Stimulated activated naive CD4-positive, alpha-beta T cell (primary cell): ENCODE data around the gene SLC2A5.

Experiments
- DNase-seq, 6 experiments: peaks; one replicate each; lab custom pipeline; 2025; lab: John Stamatoyannopoulos, UW

SLC2A5 gene

DNA sequence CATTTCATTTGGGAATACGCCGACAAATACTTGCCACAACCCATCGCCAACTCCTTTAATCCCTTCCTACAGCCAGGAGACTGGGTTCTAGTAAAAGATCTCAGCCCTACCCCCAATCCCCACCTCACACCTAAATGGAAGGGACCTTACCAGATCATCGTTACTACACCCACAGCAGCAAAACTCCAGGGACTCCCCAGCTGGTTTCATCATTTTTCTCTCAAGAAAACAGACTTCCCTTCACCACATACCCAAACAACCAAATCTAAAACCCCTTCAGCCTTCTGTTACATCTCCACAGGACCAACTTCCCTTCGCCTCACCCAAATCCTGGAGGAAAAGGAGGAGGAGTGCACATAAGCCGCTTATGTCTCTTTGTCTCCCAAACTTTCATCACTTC, 23.7 kb upstream of the SLC2A5 start:
- DNase-seq, result no peak

DNA sequence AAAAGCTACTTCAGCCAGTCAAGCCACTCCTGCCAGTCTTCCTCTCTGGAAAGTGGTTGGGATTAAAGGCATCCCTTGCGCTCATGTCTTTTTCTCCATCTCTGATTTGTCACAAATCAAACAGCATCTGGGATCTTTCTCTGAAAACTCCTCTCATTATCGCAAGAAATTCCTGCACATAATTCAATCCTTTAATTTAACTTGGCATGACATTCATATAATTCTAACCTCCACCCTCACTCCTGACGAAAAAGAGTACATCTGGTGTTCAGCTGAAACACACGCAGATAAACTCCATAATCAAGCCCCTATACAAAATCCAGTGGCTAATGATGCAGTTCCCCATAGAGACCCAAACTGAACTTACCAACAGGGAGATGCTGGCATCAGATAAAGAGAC, 19.4 kb upstream of the SLC2A5 start:
- no peak for DNase-seq

DNA sequence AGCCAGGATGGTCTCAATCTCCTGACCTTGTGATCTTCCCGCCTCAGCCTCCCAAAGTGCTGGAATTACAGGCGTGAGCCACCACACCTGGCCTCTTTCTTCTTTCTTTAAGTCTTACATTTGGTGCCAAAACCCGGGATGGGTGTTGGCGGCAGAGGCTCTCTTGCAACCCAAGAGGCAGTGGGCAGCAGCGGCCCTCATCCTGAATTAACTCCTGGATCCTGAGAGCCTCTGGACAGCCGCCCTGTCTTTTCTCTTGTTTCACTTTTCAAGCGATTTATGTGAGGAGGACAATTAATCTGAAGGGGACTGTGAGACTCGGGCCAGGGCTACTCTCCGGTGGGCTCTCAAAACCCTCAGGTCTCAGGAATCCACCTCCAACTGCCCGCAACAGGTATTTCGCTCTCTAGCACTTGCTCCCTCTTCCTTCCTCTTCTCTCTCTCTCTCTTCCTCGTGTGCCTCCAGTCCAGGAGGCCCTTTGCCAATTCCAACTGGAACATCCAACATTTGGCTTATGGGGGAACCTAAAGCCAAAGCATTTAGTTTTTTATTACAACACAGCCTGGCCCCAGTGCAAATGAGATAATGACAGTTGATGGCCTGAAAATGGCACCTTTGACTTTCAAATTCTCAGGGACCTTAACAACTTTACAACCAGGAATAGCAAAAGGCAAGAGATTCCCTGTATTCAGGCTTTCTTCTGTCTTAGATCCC, 18.1 kb upstream of the SLC2A5 start:
- DNase-seq, result no peak

DNA sequence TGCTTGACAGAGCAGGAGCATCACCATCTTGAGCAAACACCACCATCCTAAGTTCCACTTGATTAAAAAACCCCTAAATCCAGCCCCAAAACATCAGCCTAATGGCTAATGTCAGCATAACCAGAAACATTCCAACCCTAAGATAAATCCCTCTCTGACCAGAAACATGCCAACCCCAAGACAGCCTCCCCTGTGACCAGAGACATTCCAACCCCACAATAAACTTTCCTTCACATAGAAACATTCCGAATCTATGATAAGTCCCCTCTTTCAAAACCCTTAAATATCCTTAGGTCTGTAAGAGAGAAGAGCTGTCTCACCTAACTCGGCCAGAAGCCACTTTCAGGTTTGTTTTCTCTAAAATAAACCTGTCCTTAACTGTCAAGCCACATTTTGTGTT, 17.4 kb upstream of the SLC2A5 start:
- no peak for DNase-seq

DNA sequence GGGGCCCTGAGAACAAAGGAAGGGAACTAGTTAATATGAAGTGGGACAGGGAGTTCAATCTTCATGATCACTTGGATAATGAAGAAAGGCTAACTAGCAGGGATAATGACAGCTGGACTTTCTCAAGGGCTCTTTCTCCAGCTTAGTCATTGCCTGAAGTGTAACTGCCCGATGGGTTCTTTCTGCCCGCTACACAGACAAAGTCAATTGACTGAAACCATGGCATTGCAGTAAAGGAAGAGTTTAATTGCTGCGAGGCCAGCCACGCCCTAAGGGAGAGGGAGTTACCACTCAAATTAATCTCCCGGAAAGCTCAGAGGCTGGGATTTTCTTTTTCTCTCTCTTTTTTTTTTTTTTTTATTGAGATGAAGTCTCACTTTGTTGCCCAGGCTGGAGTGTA, 16.6 kb upstream of the SLC2A5 start:
- no peak for DNase-seq

DNA sequence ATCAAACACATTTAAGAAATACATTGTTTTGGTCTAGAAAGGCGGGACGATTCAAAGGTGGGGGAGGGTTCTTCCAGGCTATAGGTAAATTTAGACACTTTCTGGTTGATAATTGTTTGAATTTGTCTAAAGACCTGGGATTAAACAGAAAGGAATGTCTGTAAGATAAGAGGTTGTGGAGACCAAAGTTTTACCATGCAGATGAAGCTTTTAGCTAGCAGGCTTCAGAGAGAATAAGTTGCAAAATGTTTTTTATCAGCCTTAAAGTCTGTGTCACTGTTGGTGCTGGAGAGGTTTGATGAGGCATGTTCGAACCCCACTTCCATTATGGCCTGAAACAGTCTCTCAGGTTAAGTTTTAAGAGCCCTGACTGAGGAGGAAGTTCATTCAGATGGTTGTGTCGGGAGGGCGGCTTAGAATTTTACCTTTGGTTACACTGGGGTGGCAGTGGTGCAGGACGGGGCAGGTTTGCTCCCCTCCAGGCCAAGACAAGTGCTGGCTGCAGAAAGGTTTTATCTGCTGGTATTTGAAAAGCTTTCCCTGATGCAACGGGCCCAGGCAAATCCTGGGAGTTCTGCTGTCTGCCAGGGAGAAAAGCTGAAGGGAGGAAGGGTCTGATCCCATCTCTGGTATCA, 16.0 kb upstream of the SLC2A5 start:
- DNase-seq, result no peak

DNA sequence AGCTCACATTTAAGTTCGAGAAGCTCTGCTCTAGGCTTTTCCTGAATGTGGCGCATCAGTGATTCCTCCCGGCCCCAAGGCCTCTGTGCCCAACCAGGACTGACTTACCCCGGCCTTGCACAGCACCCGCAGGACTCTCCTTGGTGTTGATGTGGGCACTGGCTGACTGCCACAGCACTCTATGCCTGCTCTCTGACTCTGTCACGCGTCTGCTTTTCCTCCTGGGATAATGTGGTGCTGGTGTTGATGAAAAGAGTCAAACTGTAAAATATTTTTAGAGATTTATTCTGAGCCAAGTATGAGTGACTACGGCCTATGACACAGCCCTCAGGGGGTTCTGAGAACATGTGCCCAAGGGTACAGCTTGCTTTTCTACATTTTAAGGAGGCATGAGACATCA, 15.5 kb upstream of the SLC2A5 start:
- no peak for DNase-seq

DNA sequence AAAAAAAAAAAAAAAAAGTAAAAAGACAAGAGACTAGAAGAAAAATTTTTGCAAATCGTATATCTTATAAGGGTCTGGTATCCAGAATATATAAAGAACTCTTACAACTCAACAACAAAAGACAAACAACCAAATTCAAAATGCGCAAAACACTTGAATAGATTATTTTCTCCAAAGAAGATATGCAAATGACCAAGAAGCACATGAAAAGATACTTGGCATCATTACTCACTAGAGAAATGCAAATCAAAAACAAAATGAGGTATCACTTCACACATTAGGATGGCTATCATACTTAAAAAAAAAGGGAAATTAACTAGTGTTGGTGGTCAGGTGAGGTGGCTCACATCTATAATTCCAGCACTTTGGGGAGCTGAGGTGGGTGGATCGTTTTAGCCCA, 12.0 kb upstream of the SLC2A5 start:
- no peak for DNase-seq

DNA sequence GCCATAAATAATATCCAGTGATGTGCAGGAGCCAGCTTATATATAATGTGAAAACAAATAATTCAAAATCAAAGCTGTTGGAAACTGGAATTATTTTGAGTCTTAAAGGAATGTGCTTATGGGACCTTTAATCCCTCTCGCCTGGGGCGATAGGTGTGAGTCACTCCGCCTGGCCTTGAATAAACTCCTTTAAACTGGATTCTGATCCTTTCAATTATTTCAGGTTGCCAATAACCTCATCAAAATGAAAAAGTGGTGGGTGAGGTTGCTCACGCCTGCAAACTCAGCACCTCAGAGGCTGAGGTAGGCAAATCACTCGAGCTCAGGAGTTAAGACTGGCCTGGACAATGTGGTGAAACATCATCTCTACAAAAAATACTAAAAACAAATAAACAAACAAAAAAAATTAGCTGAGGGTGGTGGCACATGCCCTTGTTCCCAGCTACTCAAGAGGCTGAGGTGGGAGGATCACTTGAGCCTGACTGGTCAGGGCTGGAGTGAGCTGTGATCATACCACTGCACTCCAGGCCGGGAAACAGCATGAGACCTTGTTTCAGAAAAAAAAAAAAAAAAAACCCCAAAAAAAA, 11.4 kb upstream of the SLC2A5 start:
- DNase-seq, result no peak

DNA sequence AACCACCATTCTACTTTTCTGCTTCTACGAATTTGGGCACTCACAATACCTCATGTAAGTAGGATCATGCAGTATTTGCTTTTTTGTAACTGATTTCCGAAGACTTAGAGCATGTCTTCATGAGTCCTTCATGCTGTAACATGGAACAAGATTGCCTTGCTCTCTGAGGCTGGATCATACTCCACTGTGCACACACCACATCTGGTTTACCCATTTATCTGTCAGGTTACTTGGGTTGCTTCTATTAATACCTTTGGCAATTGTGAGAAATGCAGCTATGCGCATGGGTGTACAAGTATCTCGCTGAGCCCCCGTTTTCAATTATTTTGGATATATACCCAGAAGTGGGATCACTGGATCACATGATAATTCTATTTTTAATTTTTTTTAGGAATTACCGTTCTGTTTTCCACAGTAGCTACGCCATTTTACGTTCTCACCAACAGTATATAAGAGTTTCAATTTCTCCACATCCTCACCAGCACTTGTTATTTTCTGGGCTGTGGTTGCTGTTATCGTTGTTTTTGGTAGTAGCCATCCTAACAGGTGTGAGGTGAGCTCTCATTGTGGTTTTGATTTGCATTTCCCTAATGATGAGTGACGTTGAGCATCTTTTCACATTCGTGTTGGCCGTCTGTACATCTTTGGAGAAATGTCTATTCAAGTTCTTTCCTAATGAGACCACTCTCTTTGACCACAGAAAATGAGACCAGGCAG, 10.7 kb upstream of the SLC2A5 start:
- no peak for DNase-seq

DNA sequence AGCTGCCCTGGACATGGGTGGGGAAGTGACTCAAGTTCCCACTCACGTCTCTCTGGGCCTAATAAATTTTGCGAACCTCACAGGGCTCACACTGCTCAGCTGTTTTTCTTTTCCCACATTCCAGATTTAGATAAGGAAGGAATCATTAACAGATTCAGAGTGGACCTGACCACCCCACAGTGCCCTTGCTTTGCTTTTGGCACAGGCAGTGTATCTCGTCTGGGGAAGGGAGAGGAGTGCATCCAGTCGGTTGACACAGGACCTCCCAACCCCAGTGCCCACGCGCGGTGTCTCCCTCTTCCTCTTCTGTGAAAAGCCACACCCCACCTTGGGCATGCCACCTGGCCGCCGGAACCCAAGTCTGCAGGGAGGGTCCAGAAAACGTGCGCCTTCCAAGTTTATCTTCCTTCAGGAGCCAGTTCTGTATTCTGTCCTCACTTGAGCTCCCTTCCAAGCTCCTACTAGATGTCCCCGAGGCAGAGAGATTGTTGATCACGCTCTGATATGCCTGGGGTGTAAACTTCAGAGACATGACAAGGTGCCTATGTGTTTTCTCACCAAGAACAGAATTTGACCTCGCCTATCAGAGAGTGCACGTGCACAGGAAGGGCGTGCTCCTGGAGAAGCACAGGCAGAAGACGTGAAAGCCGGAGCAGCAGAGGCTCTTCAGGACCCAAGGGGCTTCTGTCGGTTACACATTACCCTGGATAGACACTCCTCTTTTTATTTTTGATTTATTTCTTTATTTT, 9.5 kb upstream of the SLC2A5 start:
- DNase-seq, result no peak

DNA sequence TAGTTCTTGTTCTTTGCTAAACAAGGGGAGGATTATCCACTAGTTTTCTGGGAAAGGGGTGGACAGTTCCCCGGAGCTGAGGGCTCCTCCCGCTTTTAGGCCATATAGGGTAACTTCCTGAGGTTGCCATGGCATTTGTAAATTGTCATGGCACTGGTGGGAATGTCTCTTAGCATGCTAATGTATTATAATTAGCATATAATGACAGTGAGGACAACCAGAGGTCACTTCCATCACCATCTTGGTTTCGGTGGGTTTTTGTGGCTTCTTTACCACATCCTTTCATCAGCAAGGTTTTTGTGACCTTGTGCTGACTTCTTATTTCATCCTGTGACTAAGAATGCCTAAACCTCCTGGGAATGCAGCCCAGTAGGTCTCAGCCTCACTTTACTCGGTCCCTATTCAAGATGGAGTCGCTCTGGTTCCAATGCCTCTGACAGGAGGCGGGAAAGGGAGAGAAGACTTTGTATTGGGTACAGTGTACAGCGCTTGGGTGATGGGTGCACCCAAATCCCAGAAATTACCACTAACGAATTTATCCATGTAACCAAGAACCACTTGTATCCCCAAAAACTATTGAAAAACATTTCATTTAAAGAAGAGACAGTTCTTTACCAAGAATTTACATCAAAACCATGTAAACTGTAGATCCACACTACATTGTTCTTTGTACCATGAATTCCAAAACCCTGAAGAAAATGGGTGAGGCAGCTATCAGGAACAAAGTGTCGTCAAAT, 8.7 kb upstream of the SLC2A5 start:
- DNase-seq, result no peak

DNA sequence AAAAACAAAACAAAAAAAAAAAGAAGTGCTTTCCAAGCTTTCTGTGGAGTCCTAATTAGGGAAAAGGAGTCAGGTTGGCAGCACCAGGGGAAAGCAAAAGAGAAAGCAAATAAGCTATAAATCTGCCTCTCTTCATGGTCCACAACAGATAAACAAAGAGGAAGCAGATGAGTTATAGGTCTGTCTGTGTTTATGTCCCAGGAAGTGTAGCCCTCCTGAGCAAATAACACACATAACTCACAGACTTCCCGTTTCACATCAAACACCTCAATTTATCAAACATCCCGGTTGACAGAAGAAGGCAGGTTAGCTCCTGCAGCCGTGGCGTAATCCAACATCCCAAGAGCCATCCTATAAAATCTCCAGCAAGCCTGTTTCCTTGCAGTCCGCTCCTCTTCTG, 5.6 kb upstream of the SLC2A5 start:
- peak in 1 of 6 experiments; percentile 4 for DNase-seq

DNA sequence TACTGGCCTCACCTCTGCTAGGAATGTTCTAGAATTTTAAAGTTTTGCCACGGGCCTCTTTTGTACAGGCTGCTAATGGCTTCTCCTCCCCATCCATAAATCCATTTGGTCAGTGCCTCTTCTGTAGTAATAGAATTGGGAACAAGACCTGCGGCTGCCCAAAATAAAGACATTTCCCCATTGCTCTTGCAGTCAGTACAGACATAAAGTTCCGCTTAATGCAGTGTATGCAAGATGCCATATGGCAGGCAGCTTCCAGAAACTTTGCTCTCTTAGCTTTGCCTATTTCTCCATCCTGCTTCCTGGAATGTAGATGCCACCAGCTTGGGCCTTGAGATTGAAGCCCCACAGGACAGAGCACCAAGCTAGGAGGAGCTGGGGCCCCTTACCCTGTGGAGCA, 3.7 kb upstream of the SLC2A5 start:
- no peak for DNase-seq

DNA sequence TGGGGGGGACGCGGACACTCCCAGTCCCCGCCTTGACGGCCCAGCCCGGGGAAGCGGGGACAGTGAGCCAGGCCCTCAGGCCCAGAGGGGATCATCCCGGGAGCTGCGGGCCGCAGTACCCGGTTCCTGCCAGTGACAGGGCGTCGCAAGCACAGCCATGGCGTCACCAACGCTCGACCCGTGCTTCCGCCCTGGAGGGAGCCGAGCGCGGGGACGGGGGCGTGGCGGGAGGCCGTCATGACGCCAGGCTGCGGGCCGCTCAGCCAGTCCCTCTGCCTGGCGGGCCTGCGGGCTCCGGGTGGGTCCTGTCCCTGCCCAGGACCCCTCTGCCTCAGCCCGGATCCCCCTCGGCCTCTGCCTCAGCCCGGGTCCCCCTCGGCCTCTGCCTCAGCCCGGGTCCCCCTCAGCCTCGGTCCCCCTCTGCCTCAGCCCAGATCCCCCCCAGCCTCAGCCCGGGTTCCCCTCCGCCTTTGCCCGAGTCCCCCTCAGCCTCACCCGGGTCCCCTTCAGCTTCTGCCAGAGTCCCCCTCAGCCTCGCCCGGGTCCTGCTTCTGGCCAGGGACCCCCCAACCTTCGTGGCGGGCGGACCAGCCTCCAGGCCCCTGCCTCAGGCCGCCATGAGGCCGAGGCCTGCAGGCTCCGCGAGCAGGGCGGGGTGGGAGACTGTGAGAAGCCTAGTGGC, 2.3 kb upstream of the SLC2A5 start:
- DNase-seq, result no peak

DNA sequence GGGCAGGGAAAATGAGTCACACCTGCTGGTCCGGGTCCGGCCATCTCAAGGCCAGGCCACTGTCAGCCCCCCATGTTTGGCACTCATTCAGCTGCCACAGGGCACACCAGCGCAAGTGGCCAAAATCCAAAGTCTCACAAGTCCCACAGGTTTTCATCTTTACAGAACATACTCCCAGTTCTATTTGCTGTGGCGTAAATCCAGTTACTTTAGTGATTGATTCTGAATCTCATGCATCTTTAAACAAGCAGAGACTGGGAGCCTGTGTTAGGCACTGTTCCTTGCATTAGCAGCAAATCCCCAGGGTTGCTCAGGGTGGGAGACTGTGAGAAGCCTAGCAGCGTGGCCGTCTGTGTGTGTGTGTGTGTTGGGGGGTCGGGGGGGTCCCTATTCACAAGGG, 1.1 kb upstream of the SLC2A5 start:
- DNase-seq, result no peak

DNA sequence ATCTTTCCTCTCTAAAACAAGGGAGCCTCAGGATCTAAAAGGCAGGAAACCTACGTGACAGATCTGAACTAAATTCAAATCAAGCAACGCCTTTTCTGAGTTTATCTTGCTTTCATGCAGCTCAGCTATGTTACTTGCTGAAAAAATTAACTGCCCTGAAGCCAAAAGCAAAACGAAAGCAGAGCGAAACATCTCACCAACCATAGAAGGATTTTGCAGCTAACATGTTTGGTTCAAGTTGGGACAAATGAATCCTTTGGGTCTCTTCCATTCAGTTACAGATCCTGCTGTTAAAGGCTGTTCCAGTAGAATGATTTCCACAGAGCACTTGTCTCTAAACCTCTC, 482 bp downstream of the SLC2A5 start:
- DNase-seq, result no peak

DNA sequence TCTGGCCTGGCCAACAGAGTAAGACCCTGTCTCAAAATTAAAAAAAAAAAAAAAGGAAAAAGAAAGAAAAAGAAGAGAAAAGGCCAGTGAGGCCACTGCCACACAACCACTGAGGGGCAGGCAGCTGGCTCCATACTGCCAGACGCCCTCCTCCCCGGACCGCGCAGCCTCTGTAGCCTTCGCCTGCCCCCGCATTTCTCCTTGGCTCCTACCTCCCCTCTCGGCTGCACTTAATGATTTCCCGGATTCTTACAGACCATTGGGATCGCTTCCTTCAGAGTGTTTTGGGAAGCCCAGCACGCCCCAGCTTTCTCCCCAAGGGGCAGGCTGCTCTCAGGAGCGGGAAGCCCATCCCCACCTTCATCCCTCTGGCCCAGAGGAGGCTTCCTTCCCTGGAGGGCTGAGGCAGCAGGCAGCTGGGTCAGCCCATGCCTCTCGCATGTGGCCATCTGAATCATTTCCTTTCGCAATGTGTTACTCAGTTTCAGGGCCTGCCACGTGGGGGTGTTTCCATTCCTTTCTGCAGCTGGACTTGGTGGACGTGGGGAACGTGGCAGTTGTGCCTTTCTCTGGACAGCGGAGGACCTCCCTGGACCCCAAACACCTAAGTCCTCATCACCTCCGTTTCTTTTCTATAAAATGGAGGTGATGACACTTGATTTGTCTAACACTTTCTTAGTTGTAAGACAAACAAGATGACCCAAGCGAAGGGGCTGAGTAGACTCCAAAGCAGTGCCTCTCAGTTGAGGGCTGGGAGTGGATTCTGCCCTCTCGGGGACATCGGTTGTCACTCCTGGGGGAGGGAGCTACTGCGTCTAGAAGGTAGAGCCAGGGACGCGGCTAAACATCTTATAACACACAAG, 2.3 kb downstream of the SLC2A5 start:
- DNase-seq, result no peak

DNA sequence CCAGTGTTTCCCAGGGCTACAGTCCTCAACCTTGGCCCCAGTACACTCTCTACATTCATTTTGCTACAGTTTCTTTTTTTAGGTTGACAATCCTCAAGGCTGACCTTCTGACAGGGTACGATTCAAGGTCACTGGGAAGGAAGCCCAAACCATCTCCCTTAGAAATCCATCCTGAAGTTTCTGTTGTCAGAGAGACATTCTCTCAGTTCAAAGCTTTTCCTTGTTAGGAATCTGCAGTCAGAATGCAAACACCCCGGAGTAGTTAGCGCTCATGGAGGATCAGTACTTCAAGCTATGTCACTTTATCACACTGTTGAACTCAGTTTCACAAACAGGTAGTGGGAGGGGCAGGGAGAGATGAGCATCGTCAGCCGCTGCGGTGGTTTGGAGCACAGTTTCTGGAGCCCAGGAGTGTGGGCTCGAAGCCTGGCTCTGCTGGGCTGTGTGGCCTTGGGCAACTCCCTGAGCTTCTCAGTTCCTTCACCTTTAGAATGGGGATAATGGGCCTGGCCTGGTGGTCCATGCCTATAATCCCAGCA, 4.2 kb downstream of the SLC2A5 start:
- no peak for DNase-seq

DNA sequence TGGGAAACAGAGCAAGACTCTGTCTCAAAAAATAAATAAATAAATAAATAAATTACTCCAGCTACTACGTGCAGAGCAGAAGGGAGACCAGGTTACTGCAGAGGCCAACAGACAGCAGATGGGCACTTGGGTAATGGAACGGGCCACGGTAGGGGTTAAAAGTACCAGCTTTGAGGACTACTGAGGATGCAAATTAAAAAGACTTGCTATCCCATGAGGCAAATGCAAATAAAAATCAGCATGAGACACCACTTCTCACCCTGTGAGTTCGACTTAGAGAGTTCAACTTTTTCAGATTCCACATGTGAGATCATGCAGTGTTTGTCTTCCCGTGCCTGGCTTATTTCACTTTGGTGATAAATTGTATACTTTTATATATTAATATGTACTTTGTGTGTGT, 6.6 kb downstream of the SLC2A5 start:
- no peak for DNase-seq
